DOHH2 (cell line): ENCODE data around the gene RIT2.

Experiments
- EZH2phosphoT487 ChIP-seq: fragments of 200-600 bp; sonication (generic); IDR thresholded peaks from 2 replicates; pipeline ENCODE4 v1.6.1; 2017; ENCODE audit warnings: borderline replicate concordance, mild to moderate bottlenecking, antibody characterized with exemption, low read length, moderate library complexity, mixed read lengths
- TF ChIP-seq, protein P1 (sequence below): fragments of 200-600 bp; sonication (generic); IDR thresholded peaks from one replicate; pipeline ENCODE4 v1.5.1; 2014; ENCODE audit warnings: antibody characterized with exemption, mild to moderate bottlenecking, low read depth, low read length; ENCODE audit not compliant: poor library complexity, severe bottlenecking

DNA sequence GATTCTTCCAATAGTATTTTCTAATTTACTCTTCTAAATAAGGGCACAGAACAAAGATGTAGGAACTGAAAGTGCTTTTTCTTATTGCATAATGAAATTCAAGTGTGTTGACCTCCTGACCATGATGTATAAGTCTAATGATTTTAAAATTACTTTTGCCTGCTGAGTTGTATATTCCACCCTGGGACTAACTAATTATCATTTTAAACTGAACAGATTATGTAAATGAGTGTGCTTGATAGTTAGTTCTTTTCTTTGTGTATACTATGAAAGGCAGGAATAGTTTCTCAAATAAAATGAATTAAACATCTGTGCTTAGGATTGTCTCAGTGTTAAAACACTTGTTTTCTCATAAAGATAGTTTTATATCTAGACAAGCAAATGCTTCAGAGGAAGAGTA is 284.5 kb downstream of the RIT2 start:
- TF ChIP-seq EZH2phosphoT487: no peak
- TF ChIP-seq, protein P1, sequence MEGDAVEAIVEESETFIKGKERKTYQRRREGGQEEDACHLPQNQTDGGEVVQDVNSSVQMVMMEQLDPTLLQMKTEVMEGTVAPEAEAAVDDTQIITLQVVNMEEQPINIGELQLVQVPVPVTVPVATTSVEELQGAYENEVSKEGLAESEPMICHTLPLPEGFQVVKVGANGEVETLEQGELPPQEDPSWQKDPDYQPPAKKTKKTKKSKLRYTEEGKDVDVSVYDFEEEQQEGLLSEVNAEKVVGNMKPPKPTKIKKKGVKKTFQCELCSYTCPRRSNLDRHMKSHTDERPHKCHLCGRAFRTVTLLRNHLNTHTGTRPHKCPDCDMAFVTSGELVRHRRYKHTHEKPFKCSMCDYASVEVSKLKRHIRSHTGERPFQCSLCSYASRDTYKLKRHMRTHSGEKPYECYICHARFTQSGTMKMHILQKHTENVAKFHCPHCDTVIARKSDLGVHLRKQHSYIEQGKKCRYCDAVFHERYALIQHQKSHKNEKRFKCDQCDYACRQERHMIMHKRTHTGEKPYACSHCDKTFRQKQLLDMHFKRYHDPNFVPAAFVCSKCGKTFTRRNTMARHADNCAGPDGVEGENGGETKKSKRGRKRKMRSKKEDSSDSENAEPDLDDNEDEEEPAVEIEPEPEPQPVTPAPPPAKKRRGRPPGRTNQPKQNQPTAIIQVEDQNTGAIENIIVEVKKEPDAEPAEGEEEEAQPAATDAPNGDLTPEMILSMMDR: no peak
